Endodermal cell (in vitro differentiated cells): ENCODE data around the gene LRFN4. TPM values are rescaled to one million over a fixed set of nuclear protein-coding genes. Genes with fewer than 3 reads are reported as not detected.
A peak's percentile ranks its signal among the peaks of the same experiment; 100 is the strongest.

Experiments used
- DNase-seq: peaks from one replicate; pipeline ENCODE4 v3.0.0-alpha.2; 2017
- H3K27ac ChIP-seq: 2 replicates; pipeline ENCODE4 v1.5.1; 2013; ENCODE audit warnings: mild to moderate bottlenecking, low read depth, low read length, moderate library complexity
- H3K27me3 ChIP-seq: 2 replicates; pipeline ENCODE4 v1.6.1; 2013; ENCODE audit warnings: mild to moderate bottlenecking, low read length, moderate library complexity; ENCODE audit not compliant: insufficient read depth, control insufficient read depth, poor library complexity, severe bottlenecking
- H3K36me3 ChIP-seq: 2 replicates; pipeline ENCODE4 v1.7.0; 2013; ENCODE audit warnings: mild to moderate bottlenecking, low read length, moderate library complexity; ENCODE audit not compliant: control insufficient read depth, insufficient read depth
- H3K4me1 ChIP-seq: one replicate; pipeline ENCODE4 v1.7.0; 2013; ENCODE audit warnings: low read length; ENCODE audit not compliant: control insufficient read depth, insufficient read depth
- H3K4me3 ChIP-seq: 2 replicates; pipeline ENCODE4 v1.5.1; 2013; ENCODE audit warnings: mild to moderate bottlenecking, low read length, moderate library complexity
- H3K9ac ChIP-seq: 2 replicates; pipeline ENCODE4 v1.6.1; 2013; ENCODE audit warnings: mild to moderate bottlenecking, low read length, moderate library complexity; ENCODE audit not compliant: poor library complexity, severe bottlenecking; ENCODE audit errors: extremely low read depth
- H3K9me3 ChIP-seq: 2 replicates; pipeline ENCODE4 v1.6.1; 2013; ENCODE audit warnings: mild to moderate bottlenecking, low read length, moderate library complexity; ENCODE audit not compliant: control insufficient read depth
- H3K27ac Mint-ChIP-seq: 2 replicates; pipeline ENCODE4 v1.8.0; 2020; ENCODE audit warnings: mixed read lengths
- H3K27me3 Mint-ChIP-seq: 2 replicates; pipeline ENCODE4 v1.8.0; 2021; ENCODE audit warnings: mild to moderate bottlenecking, mixed read lengths; ENCODE audit not compliant: insufficient read depth
- H3K36me3 Mint-ChIP-seq: 2 replicates; pipeline ENCODE4 v1.8.0; 2020; ENCODE audit warnings: low read depth, mixed read lengths
- H3K4me1 Mint-ChIP-seq: 2 replicates; pipeline ENCODE4 v1.8.0; 2020; ENCODE audit warnings: mixed read lengths
- H3K4me3 Mint-ChIP-seq: 2 replicates; pipeline ENCODE4 v1.8.0; 2020; ENCODE audit warnings: mild to moderate bottlenecking, moderate library complexity, mixed read lengths
- H3K9me3 Mint-ChIP-seq: 2 replicates; pipeline ENCODE4 v1.8.0; 2020; ENCODE audit warnings: mild to moderate bottlenecking, mixed read lengths
- WGBS, 2 experiments: methylation state at CpG; one replicate each; pipeline versions ENCODE4 v1.1.5 to v1.1.7; 2013; ENCODE audit warnings: missing lambda C conversion rate in 2 of 2, mixed read lengths in 1 of 2; ENCODE audit not compliant: insufficient coverage in 1 of 2, insufficient read length in 1 of 2; 5-methylcytosine and 5-hydroxymethylcytosine counted together
- total RNA-seq, 2 donors: library from RNA; stranded (reverse); fragmentation: NEBNext Ultra II Directional in 1 of 2; extraction: Animal tissue kit (Norgen Biotek cat#: 25700) in 1 of 2; gene quantifications; 2 replicates in 1 of 2; 3 replicates in 1 of 2; pipeline ENCODE4 v1.2.1, GENCODE V29; 2021
- TF ChIP-seq, protein P1 (sequence below): fragments of 200-600 bp; sonication (generic); conservative IDR thresholded peaks from 2 replicates; pipeline ENCODE4 v1.5.0; 2021; ENCODE audit warnings: antibody characterized with exemption, mild to moderate bottlenecking

LRFN4 gene
- total RNA-seq, 2 donors from 2014 or later, result 23.2 to 26.2 TPM

DNA sequence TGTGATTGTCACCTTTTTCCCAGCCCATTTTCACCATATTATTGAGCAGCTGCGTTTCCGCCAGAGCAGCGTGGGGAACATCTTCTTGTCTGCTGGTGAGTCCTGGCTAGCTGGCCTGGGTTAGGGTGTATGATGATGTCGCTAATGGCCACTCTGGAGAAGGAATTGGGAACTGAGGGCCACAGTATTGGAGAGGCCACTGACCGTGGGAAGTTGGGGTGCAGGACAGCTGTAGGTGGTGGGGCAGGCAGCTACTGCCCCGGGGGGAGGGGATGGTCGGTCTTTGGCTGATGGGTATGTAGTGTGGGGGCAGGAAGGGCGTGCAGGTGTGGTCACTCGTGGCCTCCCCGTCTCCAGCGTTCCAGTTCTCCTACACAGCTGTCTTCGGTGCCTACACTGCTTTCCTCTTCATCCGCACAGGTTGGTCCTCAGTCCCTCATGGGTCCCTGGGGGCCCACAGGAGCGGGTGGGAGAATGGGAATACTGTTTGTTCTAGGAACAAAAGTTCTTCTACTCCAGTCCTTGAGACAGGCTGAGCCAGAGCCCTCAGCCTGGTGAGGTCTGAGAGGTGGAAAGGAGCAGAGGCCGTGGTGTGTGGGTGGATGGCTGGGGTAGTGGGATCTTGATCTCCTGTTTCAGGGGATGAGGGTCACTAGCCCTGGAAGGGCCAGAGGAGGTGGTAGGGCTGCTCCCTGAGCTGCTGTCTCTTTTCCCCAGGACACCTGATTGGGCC, 11.6 kb upstream of the LRFN4 start:
- DNase-seq, result no peak
- H3K36me3 Mint-ChIP-seq, result peaks cover 16% of the 10 kb centered on the region
- H3K9me3 Mint-ChIP-seq, result no peaks in the 10 kb centered on the region
- Histone ChIP-seq H3K9ac (no peak overlapping the region), H3K9me3 (no peaks in the 10 kb centered on the region), H3K36me3 (peaks cover 29% of the 10 kb centered on the region), H3K27me3 (no peaks in the 10 kb centered on the region), H3K4me1 (peaks cover 8% of the 10 kb centered on the region), H3K27ac (no peak overlapping the region), H3K4me3 (no peak overlapping the region)
- H3K4me3 Mint-ChIP-seq, result peak overlapping the region; percentile 86
- WGBS, 2 experiments, result 94 to 100% methylated on average over 7 to 15 of the region's 15 CpGs
- peak overlapping the region; percentile 21 for H3K27ac Mint-ChIP-seq
- TF ChIP-seq, protein P1, sequence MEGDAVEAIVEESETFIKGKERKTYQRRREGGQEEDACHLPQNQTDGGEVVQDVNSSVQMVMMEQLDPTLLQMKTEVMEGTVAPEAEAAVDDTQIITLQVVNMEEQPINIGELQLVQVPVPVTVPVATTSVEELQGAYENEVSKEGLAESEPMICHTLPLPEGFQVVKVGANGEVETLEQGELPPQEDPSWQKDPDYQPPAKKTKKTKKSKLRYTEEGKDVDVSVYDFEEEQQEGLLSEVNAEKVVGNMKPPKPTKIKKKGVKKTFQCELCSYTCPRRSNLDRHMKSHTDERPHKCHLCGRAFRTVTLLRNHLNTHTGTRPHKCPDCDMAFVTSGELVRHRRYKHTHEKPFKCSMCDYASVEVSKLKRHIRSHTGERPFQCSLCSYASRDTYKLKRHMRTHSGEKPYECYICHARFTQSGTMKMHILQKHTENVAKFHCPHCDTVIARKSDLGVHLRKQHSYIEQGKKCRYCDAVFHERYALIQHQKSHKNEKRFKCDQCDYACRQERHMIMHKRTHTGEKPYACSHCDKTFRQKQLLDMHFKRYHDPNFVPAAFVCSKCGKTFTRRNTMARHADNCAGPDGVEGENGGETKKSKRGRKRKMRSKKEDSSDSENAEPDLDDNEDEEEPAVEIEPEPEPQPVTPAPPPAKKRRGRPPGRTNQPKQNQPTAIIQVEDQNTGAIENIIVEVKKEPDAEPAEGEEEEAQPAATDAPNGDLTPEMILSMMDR, result no peak
- peaks cover 13% of the 10 kb centered on the region for H3K4me1 Mint-ChIP-seq
- no peaks in the 10 kb centered on the region for H3K27me3 Mint-ChIP-seq

DNA sequence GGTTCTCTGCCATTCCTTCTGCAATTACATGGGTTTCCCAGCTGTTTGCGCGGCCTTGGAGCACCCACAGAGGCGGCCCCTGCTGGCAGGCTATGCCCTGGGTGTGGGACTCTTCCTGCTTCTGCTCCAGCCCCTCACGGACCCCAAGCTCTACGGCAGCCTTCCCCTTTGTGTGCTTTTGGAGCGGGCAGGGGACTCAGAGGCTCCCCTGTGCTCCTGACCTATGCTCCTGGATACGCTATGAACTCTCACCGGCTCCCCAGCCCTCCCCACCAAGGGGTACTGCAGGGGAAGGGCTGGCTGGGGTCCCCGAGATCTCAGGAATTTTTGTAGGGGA, 11.0 kb upstream of the LRFN4 start:
- H3K27me3 ChIP-seq, result no peaks in the 10 kb centered on the region
- no peak overlapping the region for H3K4me3 ChIP-seq
- H3K4me1 ChIP-seq, result peaks cover 8% of the 10 kb centered on the region
- WGBS, 2 experiments, result 92% methylated on average over 4 to 9 of the region's 9 CpGs
- no peaks in the 10 kb centered on the region for H3K9me3 Mint-ChIP-seq
- H3K9me3 ChIP-seq, result no peaks in the 10 kb centered on the region
- no peak overlapping the region for H3K27ac ChIP-seq
- H3K27ac Mint-ChIP-seq, result no peak overlapping the region
- peaks cover 14% of the 10 kb centered on the region for H3K36me3 Mint-ChIP-seq
- peaks cover 13% of the 10 kb centered on the region for H3K4me1 Mint-ChIP-seq
- no peak overlapping the region for H3K9ac ChIP-seq
- no peaks in the 10 kb centered on the region for H3K27me3 Mint-ChIP-seq
- peak; percentile 48 for DNase-seq
- TF ChIP-seq, protein P1, result no peak
- peaks cover 26% of the 10 kb centered on the region for H3K36me3 ChIP-seq
- H3K4me3 Mint-ChIP-seq, result peak overlapping the region; percentile 86

DNA sequence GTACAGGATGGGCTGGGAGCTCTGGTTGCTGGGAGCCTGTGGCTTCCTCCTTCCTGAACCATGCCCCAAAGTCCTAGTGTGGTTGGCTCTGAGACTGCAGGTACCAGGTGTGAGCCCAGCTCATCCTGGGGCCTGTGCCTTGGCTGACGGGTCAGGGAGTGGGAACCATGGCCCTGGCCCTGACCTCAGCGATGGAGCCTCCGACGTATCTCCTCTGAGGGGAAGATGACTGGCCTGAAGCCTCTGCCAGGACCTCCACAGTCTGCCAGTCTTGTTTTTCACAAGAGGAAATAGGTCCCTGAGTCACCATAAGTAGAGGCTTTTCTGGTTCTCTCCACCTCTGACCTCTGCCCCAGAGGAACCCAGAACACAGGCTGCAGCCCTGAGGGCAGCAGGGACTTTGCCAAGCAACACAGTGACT, 10.2 kb upstream of the LRFN4 start:
- Histone ChIP-seq H3K36me3 (peaks cover 25% of the 10 kb centered on the region), H3K27ac (no peak overlapping the region), H3K9ac (no peak overlapping the region), H3K4me3 (no peak overlapping the region), H3K9me3 (no peaks in the 10 kb centered on the region), H3K27me3 (no peaks in the 10 kb centered on the region), H3K4me1 (peaks cover 8% of the 10 kb centered on the region)
- Mint-ChIP-seq H3K36me3 (peaks cover 14% of the 10 kb centered on the region), H3K27me3 (no peaks in the 10 kb centered on the region), H3K4me3 (no peak overlapping the region), H3K9me3 (no peaks in the 10 kb centered on the region), H3K4me1 (peaks cover 13% of the 10 kb centered on the region), H3K27ac (no peak overlapping the region)
- 93 to 95% methylated on average over 4 of the region's 4 CpGs for WGBS, 2 experiments
- peak; percentile 41 for DNase-seq
- TF ChIP-seq, protein P1, result no peak
